Epidermal melanocyte (primary cell): Measurements from ENCODE around the gene EDC3.

Source experiments
- DNase-seq: peaks from one replicate; pipeline ENCODE4 v3.0.0; 2011; ENCODE audit warnings: low spot score; ENCODE audit not compliant: insufficient read length

The EDC3 gene

GRCh38 chr15:74585191-74585590 lies 110.6 kb downstream of the EDC3 start:
- DNase-seq: no peak

- DNase-seq: no peak
Observed at GRCh38 chr15:74584779-74585178, 111.0 kb downstream of the EDC3 start.

- DNase-seq: no peak
Observed at GRCh38 chr15:74584204-74584603, 111.6 kb downstream of the EDC3 start.
